ENCODE results near the gene MPI. TPM values are rescaled to one million over a fixed set of nuclear protein-coding genes. Genes with fewer than 3 reads are reported as not detected.

Gene MPI
- 49.5 and 88.6 TPM in 2 replicates for total RNA-seq

DNA sequence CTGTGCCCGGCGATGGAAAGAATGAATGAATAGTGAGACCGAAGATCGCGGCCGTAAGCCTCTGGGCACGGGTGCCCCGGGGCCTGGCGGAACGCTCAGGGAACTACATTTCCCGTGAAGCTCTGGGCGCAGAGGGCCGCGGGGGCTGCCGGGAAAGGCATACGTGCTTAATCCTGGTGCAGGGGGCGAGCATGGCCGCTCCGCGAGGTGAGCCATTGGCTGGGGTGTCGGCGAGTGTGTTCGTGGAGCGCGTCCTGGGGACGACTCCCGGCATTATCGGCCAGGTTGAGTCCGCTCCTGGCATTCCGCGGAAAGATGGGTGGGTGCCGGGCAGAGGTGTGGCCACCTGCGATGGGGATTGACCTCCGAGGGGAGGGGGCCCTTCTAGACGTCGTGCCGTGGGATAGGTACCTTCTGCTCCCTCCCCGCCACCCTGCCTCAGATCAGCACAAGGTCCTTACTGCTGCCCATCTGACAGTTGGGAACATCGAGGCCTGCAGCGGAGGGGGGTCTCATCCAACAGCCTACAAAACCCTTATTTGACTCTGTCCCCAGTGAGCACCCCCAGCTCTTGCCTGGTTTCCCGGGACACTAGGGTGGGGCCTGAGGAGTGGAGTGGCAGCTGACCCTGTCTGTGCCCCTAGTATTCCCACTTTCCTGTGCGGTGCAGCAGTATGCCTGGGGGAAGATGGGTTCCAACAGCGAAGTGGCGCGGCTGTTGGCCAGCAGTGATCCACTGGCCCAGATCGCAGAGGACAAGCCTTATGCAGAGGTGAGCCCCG, at the start of gene MPI:
Gene MPI (plus strand): TSS at position 160 of the 782 bp plus-strand sequence. CDS start 32 bp downstream, at position 192.

GRCh38 chr15:74842581-74843444, 47.0 kb upstream of the MPI start, which contains the start of gene ULK3:
ULK3 (minus strand) TSS chr15:74843156; CDS start chr15:74843105, 51 bp downstream.

DNA sequence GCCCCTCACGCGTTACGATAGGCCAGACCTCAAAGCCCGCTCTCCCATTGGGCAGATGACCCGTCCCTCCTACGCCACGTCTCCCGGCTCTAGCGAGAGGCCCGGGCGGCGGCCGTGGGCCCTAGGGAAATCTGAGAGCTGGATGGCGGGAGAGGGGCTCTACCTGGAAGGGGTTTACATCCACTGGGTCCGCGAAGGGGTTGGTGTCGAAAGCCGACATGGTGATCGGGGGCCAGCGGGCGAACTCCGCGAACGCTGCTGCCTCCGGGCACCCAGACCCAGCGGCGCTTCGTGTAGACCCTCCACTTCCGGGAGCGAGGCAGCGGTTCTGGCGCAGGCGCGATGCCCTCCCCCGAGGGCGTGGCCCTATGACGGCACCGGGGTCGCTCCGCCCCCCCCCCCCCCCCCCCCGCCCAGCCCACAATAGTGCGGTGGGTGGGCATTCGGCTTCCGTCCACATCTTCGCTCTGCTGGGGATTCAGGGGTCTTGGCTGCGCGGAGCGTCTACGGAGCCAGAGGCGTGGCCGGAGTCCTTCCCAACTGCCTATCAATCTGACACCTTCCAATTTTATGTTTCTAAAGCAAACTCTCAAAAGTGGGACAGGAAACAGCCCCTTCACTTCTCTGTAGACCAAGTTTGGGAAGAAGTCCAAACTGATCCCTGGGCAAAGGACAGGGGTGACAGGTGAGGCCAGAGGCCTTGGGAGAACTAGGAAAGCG, 16.6 kb upstream of the MPI start, which contains the start of gene SCAMP2:
Gene SCAMP2 (minus strand): TSS at position 330 of the 720 bp plus-strand sequence. CDS start 110 bp downstream, at position 220.

DNA sequence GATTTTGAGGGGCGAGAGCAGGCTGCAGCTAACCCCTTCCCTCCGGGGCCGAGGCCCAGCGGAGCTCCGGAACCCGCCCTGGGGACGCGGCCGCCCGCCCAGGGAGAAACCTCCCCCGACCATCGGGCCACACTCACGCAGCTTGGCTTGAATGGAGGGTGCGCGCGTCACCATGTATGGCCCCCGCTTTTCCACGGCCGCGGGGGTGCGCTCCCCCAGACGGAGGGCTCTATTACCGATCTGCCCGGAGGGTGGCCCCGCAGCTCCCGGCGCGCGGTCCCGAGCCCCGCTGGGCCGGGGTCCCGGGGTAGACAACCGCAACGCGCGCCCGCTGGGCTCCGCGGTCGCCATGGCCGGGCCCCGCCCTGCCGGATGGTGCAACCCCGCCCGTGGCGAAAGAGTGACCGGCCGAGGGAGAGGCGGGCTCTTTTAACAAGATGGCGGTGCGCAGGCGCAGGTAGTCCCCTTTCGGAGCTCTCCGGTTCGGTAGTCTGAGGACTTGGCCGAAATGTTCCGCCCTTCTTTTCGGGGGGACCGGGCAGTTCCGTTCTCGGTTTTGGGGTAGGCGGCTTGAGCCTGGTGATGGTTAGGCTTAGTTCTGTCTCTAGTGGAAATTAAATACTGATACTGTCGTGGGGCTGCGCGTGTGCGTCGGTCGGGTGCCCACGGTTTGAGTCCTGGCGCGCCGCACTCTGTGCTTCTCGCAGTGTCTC, 16.8 kb downstream of the MPI start, which contains the start of gene FAM219B:
Gene FAM219B (minus strand): TSS at position 402 of the 713 bp plus-strand sequence. CDS start 51 bp downstream, at position 351.

DNA sequence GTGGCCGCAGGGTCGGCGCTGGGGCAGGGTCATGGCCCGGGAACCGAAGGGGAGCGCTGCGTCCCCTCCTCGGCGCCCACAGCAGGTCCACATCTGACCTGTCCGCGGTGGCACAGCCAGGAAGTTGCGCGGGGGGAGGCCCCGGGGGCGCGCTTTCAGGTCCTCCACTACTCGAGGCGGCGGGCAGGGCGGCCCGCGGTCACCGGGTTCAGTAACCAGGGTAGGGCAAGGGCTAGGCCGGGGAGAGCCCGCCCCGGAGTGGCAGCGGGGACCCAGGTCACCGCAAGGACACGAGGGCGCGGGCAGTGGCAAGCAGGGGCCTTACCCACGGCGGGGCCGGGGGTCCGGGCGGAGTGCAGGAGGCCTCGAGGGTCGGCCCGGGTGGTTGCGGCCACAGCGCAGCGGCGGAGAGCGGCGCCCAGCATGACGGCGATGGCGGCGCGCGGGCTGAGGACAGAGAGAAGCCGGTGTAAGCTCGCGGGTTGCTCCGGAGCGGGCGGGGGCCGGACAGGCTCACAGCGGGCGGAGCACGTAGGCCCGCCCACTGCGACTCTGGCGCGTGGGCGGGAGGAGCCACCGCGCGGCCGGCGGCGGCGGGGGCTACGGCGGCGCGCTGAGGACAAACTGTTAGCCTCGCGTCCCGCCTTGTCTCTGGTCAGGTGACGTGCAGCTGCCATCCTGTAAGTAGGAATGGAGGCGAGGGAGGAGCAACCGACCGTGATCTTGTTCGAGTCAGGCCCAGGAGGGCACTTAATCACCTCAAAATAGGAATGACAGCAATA, 47.9 kb downstream of the MPI start, which contains the start of gene COX5A:
Gene COX5A (minus strand): TSS at position 484 of the 782 bp plus-strand sequence. CDS start 59 bp downstream, at position 425.

Small RNA genes lying within 50 kb of the gene (small RNA-seq; reads per million reads assigned to genes)
- gene MIR6882 (ENCODE audit: low replicate concordance): 0.49 reads per million, percentile 18 among the genes with 10 or more reads in this experiment

Other genes starting within 250 kb of the MPI start
- gene EDC3, start 194.0 kb upstream of the MPI start, total RNA-seq: 11.2 and 13.6 TPM in 2 replicates
- gene CYP1A1, start 164.5 kb upstream of the MPI start, total RNA-seq: 0.72 and 1.5 TPM in 2 replicates
- not detected in 2 replicates for gene CYP1A2, start 141.2 kb upstream of the MPI start, total RNA-seq
- gene CSK, start 108.0 kb upstream of the MPI start, total RNA-seq: 30.4 and 32.6 TPM in 2 replicates
- under 0.01 TPM in 1 of 2 replicates, not detected in the other for gene LMAN1L, start 77.2 kb upstream of the MPI start, total RNA-seq
- gene CPLX3, start 63.4 kb upstream of the MPI start, total RNA-seq: not detected in 2 replicates
- gene ULK3, start 46.9 kb upstream of the MPI start, total RNA-seq: 17.7 and 23.3 TPM in 2 replicates
- 28.1 and 37.9 TPM in 2 replicates for gene SCAMP2, start 16.7 kb upstream of the MPI start, total RNA-seq
- gene FAM219B, start 16.8 kb downstream of the MPI start, total RNA-seq: 28.2 and 40.7 TPM in 2 replicates
- 33.4 and 45.7 TPM in 2 replicates for gene COX5A, start 48.0 kb downstream of the MPI start, total RNA-seq
- gene RPP25, start 66.7 kb downstream of the MPI start, total RNA-seq: 15.0 and 23.9 TPM in 2 replicates
- 0.57 and 2.4 TPM in 2 replicates for gene SCAMP5, start 105.5 kb downstream of the MPI start, total RNA-seq
- gene PPCDC, start 133.5 kb downstream of the MPI start, total RNA-seq: 10.5 and 19.3 TPM in 2 replicates

All from placental pericyte (primary cell).